Stomach smooth muscle (tissue), 2 donors: ENCODE data around the gene MBD4.

Source experiments
- H3K27ac ChIP-seq: one replicate; pipeline ENCODE4 v1.7.0; 2013; ENCODE audit warnings: mild to moderate bottlenecking, low read length, inconsistent platforms
- H3K27me3 ChIP-seq, 2 donors: one replicate each; pipeline ENCODE4 v1.7.0; 2013; ENCODE audit warnings: low read length in 2 of 2; ENCODE audit not compliant: insufficient read depth in 2 of 2, control insufficient read depth in 1 of 2
- H3K36me3 ChIP-seq, 2 donors: one replicate each; pipeline ENCODE4 v1.7.0; 2013; ENCODE audit warnings: low read length in 2 of 2; ENCODE audit not compliant: control insufficient read depth in 2 of 2, insufficient read depth in 2 of 2
- H3K4me1 ChIP-seq: one replicate; pipeline ENCODE4 v1.7.0; 2013; ENCODE audit warnings: low read length; ENCODE audit not compliant: control insufficient read depth, insufficient read depth
- H3K4me3 ChIP-seq, 2 donors: one replicate each; pipeline ENCODE4 v1.7.0; 2013; ENCODE audit warnings: low read length in 2 of 2
- H3K9ac ChIP-seq, 2 donors: one replicate each; pipeline ENCODE4 v1.7.0; 2013; ENCODE audit warnings: low read length in 2 of 2, mild to moderate bottlenecking in 1 of 2
- H3K9me3 ChIP-seq, 2 donors: one replicate each; pipeline ENCODE4 v1.7.0; 2013; ENCODE audit warnings: low read length in 2 of 2; ENCODE audit not compliant: control insufficient read depth in 2 of 2
- donor health status: healthy.
- donor health status: Pancreatic carcinoma.

MBD4 gene

DNA sequence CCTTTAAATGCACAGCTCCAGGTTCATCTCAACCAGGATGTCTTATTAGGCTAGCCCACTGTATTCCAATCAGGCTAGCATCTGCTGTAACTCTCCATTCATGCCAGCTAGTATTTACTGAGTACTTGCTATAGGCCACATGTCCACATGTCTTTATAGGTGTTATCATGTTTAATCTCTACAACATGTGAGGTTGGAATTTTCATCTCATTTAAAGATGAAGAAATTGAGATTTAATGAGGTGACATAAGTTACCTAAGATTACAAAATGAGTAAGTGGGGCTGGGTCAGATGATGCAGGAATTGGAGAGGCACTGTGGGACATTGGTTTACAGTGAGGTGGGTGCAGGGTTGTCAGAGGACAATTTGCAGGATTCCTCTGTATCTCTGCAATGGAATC, 3.2 kb upstream of the MBD4 start:
- H3K9me3 ChIP-seq: no peaks in the 10 kb centered on the region
- peak overlapping the region in 1 of 2 donors; percentile 8 for H3K4me3 ChIP-seq
- H3K36me3 ChIP-seq: no peaks in the 10 kb centered on the region
- H3K27ac ChIP-seq: no peak overlapping the region
- peaks cover 18% of the 10 kb centered on the region for H3K4me1 ChIP-seq
- H3K27me3 ChIP-seq: no peaks in the 10 kb centered on the region
- H3K9ac ChIP-seq: no peak overlapping the region

DNA sequence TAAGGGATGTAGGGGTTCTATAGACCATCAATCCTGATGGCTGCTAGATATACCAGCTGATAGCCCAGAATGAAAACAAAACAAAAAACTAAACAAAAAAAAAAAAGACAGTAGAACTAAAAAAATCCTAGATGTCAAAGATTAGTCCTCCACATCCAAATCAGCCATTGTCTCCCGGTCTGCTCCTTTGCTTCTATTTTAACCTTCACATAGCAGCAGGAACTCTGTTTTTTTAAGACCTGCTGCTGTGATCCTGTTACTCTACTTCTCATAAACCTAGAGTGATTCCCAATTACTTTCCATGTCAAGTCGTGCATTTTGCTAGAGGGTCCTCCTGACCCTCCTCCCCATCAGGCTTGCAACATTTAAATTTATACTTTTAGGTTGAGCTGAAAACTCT, 2.7 kb upstream of the MBD4 start:
- no peaks in the 10 kb centered on the region for H3K27me3 ChIP-seq
- peaks cover 18% of the 10 kb centered on the region for H3K4me1 ChIP-seq
- no peak overlapping the region for H3K9ac ChIP-seq
- H3K27ac ChIP-seq: peak overlapping the region; percentile 33
- no peaks in the 10 kb centered on the region for H3K9me3 ChIP-seq
- H3K36me3 ChIP-seq: peaks cover 0 to 3% of the 10 kb centered on the region in 2 donors
- H3K4me3 ChIP-seq: peak overlapping the region in 1 of 2 donors; percentile 8

DNA sequence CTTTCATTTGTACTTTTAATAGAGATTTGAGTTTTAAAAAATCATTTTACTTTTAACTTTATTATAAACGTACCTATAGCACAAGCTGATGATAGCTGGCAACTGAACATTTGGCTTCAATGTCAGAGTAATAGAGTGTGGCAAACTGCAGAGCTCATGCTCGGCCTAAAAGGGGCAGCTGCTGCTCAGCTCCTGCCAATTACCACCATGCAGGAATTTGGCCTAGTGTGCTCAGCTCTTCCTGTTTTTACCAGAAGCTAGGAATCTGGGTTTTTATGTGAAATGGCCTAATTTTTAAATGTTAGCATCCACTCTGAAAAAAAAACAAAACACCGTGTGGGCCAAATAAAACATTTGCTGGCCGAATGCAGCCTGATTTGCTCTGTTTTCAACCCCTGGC, 2.0 kb upstream of the MBD4 start:
- Histone ChIP-seq H3K27me3 (no peaks in the 10 kb centered on the region), H3K9ac (peak overlapping the region; percentile 29 to 78), H3K4me3 (peak overlapping the region in 1 of 2 donors; percentile 99), H3K4me1 (peaks cover 18% of the 10 kb centered on the region), H3K36me3 (peaks cover 3 to 4% of the 10 kb centered on the region in 2 donors), H3K27ac (peak overlapping the region; percentile 33), H3K9me3 (no peaks in the 10 kb centered on the region)

DNA sequence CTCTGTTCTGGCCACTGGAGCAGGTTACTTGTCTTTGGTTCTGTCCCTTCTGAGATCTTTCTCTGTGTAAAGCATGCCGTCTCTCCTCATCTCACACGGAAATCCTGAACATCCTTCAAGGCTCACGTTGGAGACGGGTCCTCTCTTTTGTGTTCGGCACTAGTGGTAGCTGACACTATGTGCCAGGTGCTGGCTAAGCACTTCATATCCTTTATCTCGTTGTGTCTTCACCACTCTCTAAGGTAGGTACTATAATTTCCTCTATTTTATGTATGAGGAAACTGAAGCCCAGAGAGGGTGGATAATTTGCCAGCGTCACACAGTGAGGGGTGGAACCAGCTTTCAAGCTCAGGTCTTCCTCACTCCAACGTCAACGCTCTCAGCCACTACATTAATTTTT, 1.5 kb upstream of the MBD4 start:
- Histone ChIP-seq H3K9me3 (no peaks in the 10 kb centered on the region), H3K27ac (peak overlapping the region; percentile 33), H3K36me3 (peaks cover 4 to 7% of the 10 kb centered on the region in 2 donors), H3K4me1 (peaks cover 18% of the 10 kb centered on the region), H3K27me3 (no peaks in the 10 kb centered on the region), H3K4me3 (peak overlapping the region; percentile 94 to 99), H3K9ac (peak overlapping the region; percentile 74 to 78)

DNA sequence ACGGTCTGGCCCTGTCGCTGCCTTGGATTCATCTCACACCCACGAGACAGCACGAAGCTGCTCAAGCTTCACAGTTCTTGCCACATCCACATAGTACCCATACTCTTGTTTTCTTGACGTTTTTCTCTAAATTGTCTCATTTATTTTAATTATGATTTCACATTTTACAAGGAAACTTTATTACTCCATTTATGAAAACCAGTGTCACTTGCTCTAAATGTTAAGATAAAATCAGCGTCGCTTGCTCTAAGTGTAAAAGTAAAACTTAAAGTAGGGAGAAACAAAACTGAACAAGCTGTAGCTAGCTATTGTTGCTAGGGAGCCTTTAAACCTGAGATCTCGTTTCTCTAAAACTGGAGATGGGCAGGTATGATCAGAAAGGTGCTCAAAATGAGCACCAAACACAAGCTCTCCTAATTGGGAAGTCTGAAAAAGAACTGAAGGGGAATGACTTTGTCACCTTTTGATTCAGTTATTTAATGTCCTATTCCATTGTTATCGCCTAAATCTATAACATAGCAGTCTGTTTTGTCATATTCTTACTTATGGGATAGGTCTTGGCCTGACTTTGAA, 956 bp upstream of the MBD4 start:
- Histone ChIP-seq H3K9me3 (no peaks in the 10 kb centered on the region), H3K27ac (peak overlapping the region; percentile 78), H3K4me3 (peak overlapping the region; percentile 94 to 99), H3K27me3 (no peaks in the 10 kb centered on the region), H3K9ac (peak overlapping the region; percentile 74 to 78), H3K4me1 (peaks cover 18% of the 10 kb centered on the region), H3K36me3 (peaks cover 5 to 7% of the 10 kb centered on the region in 2 donors)

DNA sequence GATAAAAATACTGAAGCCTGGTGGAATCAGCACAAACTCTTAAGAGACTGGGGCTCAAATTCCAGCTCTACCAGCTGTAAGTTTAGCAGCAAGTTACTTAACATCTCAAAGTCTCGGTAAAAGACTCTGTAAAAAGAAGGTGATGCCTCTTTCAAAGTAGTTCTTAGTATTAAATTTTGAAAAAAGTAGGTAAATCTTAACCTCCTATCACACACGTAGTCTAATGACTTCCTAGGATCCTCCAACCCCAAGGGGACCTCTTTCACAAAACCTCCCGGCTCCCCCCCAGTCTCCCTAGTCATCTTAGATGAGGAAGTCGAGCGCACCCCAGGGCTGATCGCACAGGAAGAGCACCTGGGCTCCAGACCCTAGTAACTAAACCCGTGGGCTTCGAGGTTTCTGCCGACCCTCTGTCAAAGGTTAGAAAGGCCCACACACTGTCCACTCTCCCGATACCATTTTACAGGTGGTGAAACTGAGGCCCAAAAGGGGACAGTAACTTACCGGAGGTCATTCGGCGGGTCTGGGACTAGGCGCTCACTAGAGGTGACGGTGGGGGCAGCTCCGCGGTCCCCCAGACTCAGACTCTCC, 427 bp downstream of the MBD4 start:
- H3K27me3 ChIP-seq: no peaks in the 10 kb centered on the region
- peak overlapping the region; percentile 78 for H3K27ac ChIP-seq
- peak overlapping the region; percentile 78 to 94 for H3K9ac ChIP-seq
- no peaks in the 10 kb centered on the region for H3K9me3 ChIP-seq
- H3K4me1 ChIP-seq: peaks cover 18% of the 10 kb centered on the region
- H3K4me3 ChIP-seq: peak overlapping the region; percentile 95 to 99
- H3K36me3 ChIP-seq: peaks cover 5 to 7% of the 10 kb centered on the region in 2 donors

DNA sequence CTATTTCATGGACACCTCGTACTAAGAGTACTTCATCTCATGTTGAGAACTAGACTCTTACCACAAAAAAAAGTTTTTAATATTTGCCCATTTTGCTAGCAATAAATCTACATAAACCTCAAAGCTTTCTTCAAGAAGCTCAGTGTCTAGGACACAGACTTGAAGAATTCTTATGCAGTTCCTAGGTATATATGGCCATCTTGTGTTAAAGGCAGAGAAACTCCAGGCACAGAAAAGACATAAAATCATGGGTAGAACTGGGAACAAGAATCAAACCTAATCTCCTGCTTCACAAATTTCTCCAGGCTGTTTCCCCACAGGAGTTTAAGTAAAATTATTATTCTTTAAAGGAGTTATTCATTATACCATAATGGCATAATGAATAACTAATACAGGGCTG, 4.4 kb downstream of the MBD4 start:
- H3K9ac ChIP-seq: no peak overlapping the region
- no peak overlapping the region for H3K4me3 ChIP-seq
- H3K36me3 ChIP-seq: peaks cover 24 to 32% of the 10 kb centered on the region in 2 donors
- H3K27me3 ChIP-seq: no peaks in the 10 kb centered on the region
- no peaks in the 10 kb centered on the region for H3K9me3 ChIP-seq
- H3K27ac ChIP-seq: no peak overlapping the region
- peaks cover 4% of the 10 kb centered on the region for H3K4me1 ChIP-seq

DNA sequence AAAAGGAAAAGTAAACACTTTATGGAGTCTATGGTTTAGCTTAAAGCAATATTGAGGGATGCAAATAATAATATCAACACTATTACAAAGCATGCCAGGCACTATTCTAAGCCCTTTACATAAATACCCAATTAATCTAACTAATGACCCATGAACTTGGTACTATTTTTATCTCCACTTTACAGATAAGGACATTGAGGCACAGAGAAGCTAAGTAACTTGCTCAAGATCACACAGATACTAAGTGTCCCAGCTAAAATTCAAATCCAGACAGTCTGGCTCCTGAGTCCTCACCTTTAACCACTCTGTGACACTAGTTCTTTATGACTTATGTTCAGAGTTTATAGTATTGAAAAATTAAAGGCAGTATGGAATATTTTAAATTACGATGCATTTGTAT, 5.6 kb downstream of the MBD4 start:
- H3K27me3 ChIP-seq: no peaks in the 10 kb centered on the region
- peaks cover 4% of the 10 kb centered on the region for H3K4me1 ChIP-seq
- H3K36me3 ChIP-seq: peaks cover 24 to 32% of the 10 kb centered on the region in 2 donors
- no peak overlapping the region for H3K27ac ChIP-seq
- H3K9me3 ChIP-seq: no peaks in the 10 kb centered on the region
- no peak overlapping the region for H3K4me3 ChIP-seq
- H3K9ac ChIP-seq: no peak overlapping the region

DNA sequence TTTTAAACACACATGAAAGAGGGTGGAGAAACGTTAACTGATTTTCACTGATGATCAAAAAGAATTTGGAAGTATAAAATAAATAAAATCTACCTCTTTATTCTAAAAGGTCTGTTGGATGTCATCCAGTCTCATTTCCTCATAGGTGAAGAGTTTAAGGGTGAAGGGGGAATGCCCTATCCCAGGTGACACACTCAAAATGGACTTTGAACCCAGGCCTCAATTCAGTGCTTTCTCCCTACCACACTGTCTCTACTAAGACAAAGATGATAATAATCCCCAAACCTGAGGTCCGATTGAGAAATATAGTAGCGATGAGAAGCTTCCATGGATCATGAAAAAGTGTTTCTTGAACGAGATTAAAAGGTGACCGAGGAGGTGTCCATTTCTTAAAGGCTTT, 6.2 kb downstream of the MBD4 start:
- Histone ChIP-seq H3K9me3 (no peaks in the 10 kb centered on the region), H3K4me3 (no peak overlapping the region), H3K27ac (no peak overlapping the region), H3K9ac (no peak overlapping the region), H3K4me1 (peaks cover 6% of the 10 kb centered on the region), H3K27me3 (no peaks in the 10 kb centered on the region), H3K36me3 (peaks cover 24 to 32% of the 10 kb centered on the region in 2 donors)

DNA sequence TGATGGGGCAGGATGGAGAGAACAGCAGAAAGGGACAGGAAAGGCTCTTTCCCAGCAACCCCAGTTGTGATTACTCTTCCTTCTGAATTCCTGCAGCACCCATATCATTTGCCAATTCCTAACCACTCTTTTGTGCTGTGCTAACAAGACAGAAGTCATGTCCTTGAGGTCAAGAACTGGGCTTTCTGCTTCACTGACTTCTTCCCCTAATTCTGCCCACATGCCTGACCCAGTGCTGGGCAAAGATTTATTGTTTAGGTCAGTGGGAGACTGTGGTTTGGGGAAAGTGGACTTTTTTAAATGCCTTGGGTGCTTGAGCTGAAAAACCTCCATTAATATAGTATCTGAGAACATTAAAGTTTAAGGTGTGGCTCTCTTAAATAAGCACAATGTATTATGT, 7.1 kb downstream of the MBD4 start:
- Histone ChIP-seq H3K9me3 (no peaks in the 10 kb centered on the region), H3K4me3 (no peak overlapping the region), H3K27me3 (no peaks in the 10 kb centered on the region), H3K9ac (no peak overlapping the region), H3K36me3 (peaks cover 23 to 32% of the 10 kb centered on the region in 2 donors), H3K4me1 (peaks cover 11% of the 10 kb centered on the region), H3K27ac (no peak overlapping the region)

DNA sequence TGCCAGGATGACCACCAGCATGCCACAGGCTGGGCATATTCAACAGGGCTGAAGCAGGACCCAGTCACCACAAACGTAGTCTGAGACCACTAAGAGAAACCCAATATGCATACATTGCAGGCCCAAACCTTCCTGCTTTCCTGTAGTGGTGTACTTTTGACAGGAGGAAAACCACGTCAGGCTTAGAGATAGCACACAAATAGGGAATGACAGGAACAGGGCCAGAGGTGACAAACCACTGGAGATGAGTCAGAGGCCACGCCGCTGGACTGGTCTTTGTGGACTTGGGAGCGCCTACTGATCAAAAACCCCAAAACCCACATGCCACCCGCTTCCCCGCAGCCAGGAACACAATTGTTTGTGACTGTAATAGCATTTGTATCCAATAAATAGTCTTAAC, 7.7 kb downstream of the MBD4 start:
- Histone ChIP-seq H3K27ac (no peak overlapping the region), H3K4me3 (no peak overlapping the region), H3K9ac (no peak overlapping the region), H3K27me3 (no peaks in the 10 kb centered on the region), H3K4me1 (peaks cover 14% of the 10 kb centered on the region), H3K9me3 (no peaks in the 10 kb centered on the region), H3K36me3 (peaks cover 21 to 31% of the 10 kb centered on the region in 2 donors)
